GM23248 (cell line): Measurements from ENCODE around the gene MED29. TPM values are rescaled to one million over a fixed set of nuclear protein-coding genes. Genes with fewer than 3 reads are reported as not detected.

Experiments used
- DNase-seq: peaks from one replicate; pipeline ENCODE4 v3.0.0-alpha.2; 2015
- H2AFZ ChIP-seq: fragments of 200-600 bp; sonication (generic); 2 replicates; pipeline ENCODE4 v1.6.1; 2016; ENCODE audit warnings: antibody characterized with exemption
- H3F3A ChIP-seq: fragments of 200-600 bp; sonication (generic); 2 replicates; pipeline ENCODE4 v1.6.1; 2016; ENCODE audit warnings: mild to moderate bottlenecking, antibody characterized with exemption, mixed run types; ENCODE audit not compliant: insufficient read depth
- H3K27ac ChIP-seq: fragments of 200-600 bp; sonication (generic); 2 replicates; pipeline ENCODE4 v1.5.1; 2016; ENCODE audit warnings: mild to moderate bottlenecking
- H3K27me3 ChIP-seq: fragments of 200-600 bp; sonication (generic); replicated peaks from 2 replicates; pipeline ENCODE4 v1.6.1; 2016; ENCODE audit warnings: mild to moderate bottlenecking; ENCODE audit not compliant: insufficient read depth
- H3K36me3 ChIP-seq: fragments of 200-600 bp; sonication (generic); 2 replicates; pipeline ENCODE4 v1.6.1; 2016; ENCODE audit warnings: low read depth, mild to moderate bottlenecking
- H3K4me1 ChIP-seq: fragments of 200-600 bp; sonication (generic); 2 replicates; pipeline ENCODE4 v1.6.1; 2016; ENCODE audit warnings: mild to moderate bottlenecking; ENCODE audit not compliant: insufficient read depth
- H3K4me2 ChIP-seq: fragments of 200-600 bp; sonication (generic); one replicate; pipeline ENCODE4 v1.6.1; 2016; ENCODE audit warnings: mild to moderate bottlenecking; ENCODE audit not compliant: unreplicated experiment
- H3K4me3 ChIP-seq: fragments of 200-600 bp; sonication (generic); 2 replicates; pipeline ENCODE4 v1.5.1; 2016; ENCODE audit warnings: mild to moderate bottlenecking
- H3K79me2 ChIP-seq: fragments of 200-600 bp; sonication (generic); 2 replicates; pipeline ENCODE4 v1.6.1; 2016; ENCODE audit warnings: mild to moderate bottlenecking; ENCODE audit not compliant: insufficient read depth
- H3K9ac ChIP-seq: fragments of 200-600 bp; sonication (generic); 2 replicates; pipeline ENCODE4 v1.6.1; 2016; ENCODE audit warnings: mild to moderate bottlenecking
- H3K9me2 ChIP-seq: fragments of 200-600 bp; sonication (generic); 2 replicates; pipeline ENCODE4 v1.6.1; 2016; ENCODE audit warnings: mixed run types, mild to moderate bottlenecking, moderate library complexity; ENCODE audit not compliant: insufficient read depth
- H3K9me3 ChIP-seq: fragments of 200-600 bp; sonication (generic); one replicate; pipeline ENCODE4 v1.6.1; 2017; ENCODE audit warnings: low read depth
- H4K20me1 ChIP-seq: fragments of 200-600 bp; sonication (generic); 2 replicates; pipeline ENCODE4 v1.6.0; 2016; ENCODE audit not compliant: insufficient read depth
- EZH2 ChIP-seq: fragments of 200-600 bp; sonication (generic); IDR thresholded peaks from 2 replicates; pipeline ENCODE4 v1.6.1; 2018; ENCODE audit warnings: antibody characterized with exemption, mild to moderate bottlenecking; ENCODE audit not compliant: insufficient read depth, poor library complexity, severe bottlenecking
- EZH2phosphoT487 ChIP-seq: fragments of 200-600 bp; sonication (generic); IDR thresholded peaks from 2 replicates; pipeline ENCODE4 v1.6.1; 2018; ENCODE audit warnings: antibody characterized with exemption, moderate library complexity, mild to moderate bottlenecking, low read depth; ENCODE audit not compliant: insufficient read depth
- WGBS, 2 experiments: methylation state at CpG; one replicate each; pipeline ENCODE4 v1.1.6; 2015 to 2017; ENCODE audit warnings: low lambda C conversion rate in 2 of 2, low coverage in 1 of 2; ENCODE audit errors: missing lambda C conversion rate in 2 of 2; 5-methylcytosine and 5-hydroxymethylcytosine counted together
- in situ Hi-C: fragments of 300-500 bp; cut with MboI; formaldehyde crosslinking; loops from 2 replicates; pipeline ENCODE4 v1.15.0; 2020
- polyA plus RNA-seq: library from polyadenylated mRNA; unstranded; fragments of >200 nt; fragmentation: Nextera tagmentation; extraction: Ambion mirVana; gene quantifications from 2 replicates; pipeline ENCODE4 v1.2.1, GENCODE V29; 2016
- total RNA-seq: library from RNA; depleted of rRNA; stranded (reverse); fragments of >200 nt; shearing (Covaris generic); gene quantifications from 2 replicates; pipeline ENCODE4 v1.2.3, GENCODE V29; 2014

Gene MED29
- total and polyA plus RNA-seq, 2 experiments from 2014 or later = 27.7 to 39.2 TPM

DNA sequence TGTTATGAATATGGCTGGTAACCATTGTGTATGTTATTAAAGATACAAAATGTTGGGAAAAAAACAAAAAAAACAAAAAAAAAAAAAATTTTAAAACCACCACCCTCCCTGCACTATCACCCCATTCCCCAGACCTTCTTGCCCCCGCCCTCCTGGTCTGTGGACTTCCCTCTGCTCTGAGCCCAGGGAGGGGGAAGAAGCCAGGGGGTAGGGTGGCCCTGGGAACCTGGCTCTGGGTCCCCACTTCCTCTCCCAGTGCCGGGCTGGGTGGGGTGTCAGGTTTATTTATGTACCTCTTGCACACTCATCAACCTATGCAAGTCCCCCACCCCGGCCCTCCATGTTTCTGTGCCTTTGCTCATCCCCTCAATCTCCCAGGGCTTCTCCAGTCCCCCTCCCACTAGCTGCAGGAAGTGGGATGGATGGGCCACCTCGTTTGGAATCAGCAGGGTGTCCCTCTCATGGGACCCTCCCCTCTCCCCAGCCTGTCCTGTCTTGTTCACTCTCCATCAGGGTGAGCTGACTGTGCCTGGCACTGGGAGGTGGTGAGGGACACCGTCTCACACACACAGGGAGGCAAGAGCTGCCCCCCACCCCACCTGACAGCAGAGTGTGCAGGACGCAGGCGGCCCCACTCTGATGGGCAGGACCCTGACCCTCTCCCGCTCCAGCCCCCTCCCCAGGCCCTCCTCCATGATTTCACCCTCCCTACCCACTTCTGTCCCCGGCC lies 6.2 kb upstream of the MED29 start:
- TF ChIP-seq EZH2 (no peak), EZH2phosphoT487 (no peak)
- WGBS, 2 experiments = 50 to 67% methylated on average over 5 to 9 of the region's 9 CpGs

GRCh38 chr19:39385629-39386411 lies 5.4 kb upstream of the MED29 start:
- TF ChIP-seq EZH2phosphoT487 (no peak), EZH2 (no peak)
- Histone ChIP-seq H3K27ac (no peak overlapping the region), H3K27me3 (no peaks in the 10 kb centered on the region), H3K36me3 (peaks cover 17% of the 10 kb centered on the region; the same call in 1 of the 2 replicates), H3K4me3 (no peak overlapping the region), H4K20me1 (no peaks in the 10 kb centered on the region), H2AFZ (no peak overlapping the region), H3F3A (peaks cover 18% of the 10 kb centered on the region), H3K9me2 (no peaks in the 10 kb centered on the region), H3K4me2 (no peak overlapping the region), H3K4me1 (peaks cover 9% of the 10 kb centered on the region; the same call in 1 of the 2 replicates), H3K9ac (no peak overlapping the region), H3K9me3 (no peaks in the 10 kb centered on the region), H3K79me2 (peaks cover 22% of the 10 kb centered on the region)
- in situ Hi-C loops = no loop called here
- WGBS, 2 experiments = 72 to 73% methylated on average over 20 of the region's 20 CpGs
- no peak for DNase-seq

More for the DNA sequence above, 6.2 kb upstream of the MED29 start:
- no peaks in the 10 kb centered on the region for H4K20me1 ChIP-seq
- H3K27me3 ChIP-seq = no peaks in the 10 kb centered on the region
- peaks cover 6% of the 10 kb centered on the region; the same call in 1 of the 2 replicates for H3K4me1 ChIP-seq
- peaks cover 18% of the 10 kb centered on the region for H3F3A ChIP-seq
- H3K36me3 ChIP-seq = peaks cover 21% of the 10 kb centered on the region
- H3K27ac ChIP-seq = no peak overlapping the region
- H3K4me2 ChIP-seq = no peak overlapping the region
- peaks cover 14% of the 10 kb centered on the region for H3K79me2 ChIP-seq
- no peaks in the 10 kb centered on the region for H3K9me2 ChIP-seq
- in situ Hi-C loops = no loop called here
- H3K9ac ChIP-seq = no peak overlapping the region
- H3K9me3 ChIP-seq = no peaks in the 10 kb centered on the region
- H3K4me3 ChIP-seq = no peak overlapping the region
- no peak for DNase-seq
- no peak overlapping the region for H2AFZ ChIP-seq

- WGBS, 2 experiments = 85 to 90% methylated on average over 5 to 7 of the region's 7 CpGs
- DNase-seq = no peak
- in situ Hi-C loops = no loop called here
- peaks cover 9% of the 10 kb centered on the region; the same call in 1 of the 2 replicates for H3K4me1 ChIP-seq
- H2AFZ ChIP-seq = no peak overlapping the region
- no peak overlapping the region for H3K9ac ChIP-seq
- no peaks in the 10 kb centered on the region for H3K27me3 ChIP-seq
- peaks cover 13% of the 10 kb centered on the region; the same call in 1 of the 2 replicates for H3K36me3 ChIP-seq
- H3K4me2 ChIP-seq = no peak overlapping the region
- no peaks in the 10 kb centered on the region for H3K9me3 ChIP-seq
- peaks cover 15% of the 10 kb centered on the region for H3F3A ChIP-seq
- peaks cover 24% of the 10 kb centered on the region for H3K79me2 ChIP-seq
- TF ChIP-seq EZH2 (no peak), EZH2phosphoT487 (no peak)
- H3K9me2 ChIP-seq = no peaks in the 10 kb centered on the region
- H4K20me1 ChIP-seq = no peaks in the 10 kb centered on the region
- no peak overlapping the region for H3K27ac ChIP-seq
- no peak overlapping the region for H3K4me3 ChIP-seq
These were observed 4.6 kb upstream of the MED29 start for GRCh38 chr19:39386557-39386956.

GRCh38 chr19:39388657-39389056 lies 2.5 kb upstream of the MED29 start:
- DNase-seq = no peak
- Histone ChIP-seq H3K9me2 (no peaks in the 10 kb centered on the region), H3K4me2 (no peak overlapping the region), H3K36me3 (peaks cover 13% of the 10 kb centered on the region; the same call in 1 of the 2 replicates), H3K4me3 (no peak overlapping the region), H3F3A (peaks cover 9% of the 10 kb centered on the region), H3K79me2 (peaks cover 43% of the 10 kb centered on the region), H3K27ac (no peak overlapping the region), H3K9ac (no peak overlapping the region), H4K20me1 (no peaks in the 10 kb centered on the region), H2AFZ (no peak overlapping the region), H3K27me3 (no peaks in the 10 kb centered on the region), H3K4me1 (peaks cover 12% of the 10 kb centered on the region), H3K9me3 (no peaks in the 10 kb centered on the region)
- 77 to 91% methylated on average over 5 of the region's 5 CpGs for WGBS, 2 experiments
- TF ChIP-seq EZH2 (no peak), EZH2phosphoT487 (no peak)
- in situ Hi-C loops = no loop called here
